Panc1 (cell line): ENCODE data around the gene HLA-E.

Experiments
- CTCF ChIP-seq: fragments of 450-650 bp; IDR thresholded peaks from 2 replicates; pipeline ENCODE4 v1.5.1; 2017; ENCODE audit warnings: mild to moderate bottlenecking
- POLR2AphosphoS5 ChIP-seq: IDR thresholded peaks from 2 replicates; pipeline ENCODE4 v1.6.1; 2012; ENCODE audit warnings: mild to moderate bottlenecking, low read depth, low read length, moderate library complexity
- REST ChIP-seq, 2 experiments: IDR thresholded peaks; 2 replicates each; pipeline ENCODE4 v1.6.1; 2011 to 2012; ENCODE audit warnings: low read depth in 2 of 2, control low read depth in 1 of 2, low read length in 1 of 2, mild to moderate bottlenecking in 1 of 2, moderate library complexity in 1 of 2; ENCODE audit not compliant: insufficient read depth in 1 of 2
- SIN3A ChIP-seq: IDR thresholded peaks from 2 replicates; pipeline ENCODE4 v1.6.1; 2012; ENCODE audit warnings: low read depth, mild to moderate bottlenecking, low read length, moderate library complexity, borderline replicate concordance; ENCODE audit not compliant: insufficient read depth
- TCF7L2 ChIP-seq: IDR thresholded peaks from 2 replicates; pipeline ENCODE4 v1.6.1; 2011; ENCODE audit warnings: mild to moderate bottlenecking, low read depth, low read length, inconsistent platforms

GRCh38 chr6:30495993-30496392 lies 6.7 kb downstream of the HLA-E start:
- TF ChIP-seq CTCF (no peak), REST (IDR thresholded peaks at IDR 0.05; ENCODE audit: insufficient read depth in 1 of 2, low read depth in 2 of 2, low read length in 1 of 2) (no peak), SIN3A (no peak), POLR2AphosphoS5 (no peak), TCF7L2 (no peak)
